Fibroblast of peridontal ligament (primary cell): ENCODE measurements around the gene MYRIP.

ENCODE experiments used
- DNase-seq: peaks from one replicate; pipeline ENCODE4 v3.0.0-alpha.2; 2010; ENCODE audit errors: extremely low read depth

The MYRIP gene

GRCh38 chr3:39905788-39906187 lies 96.4 kb downstream of the MYRIP start:
- DNase-seq = no peak

- DNase-seq = peak; percentile 41
Measured at GRCh38 chr3:39907981-39908380, 98.6 kb downstream of the MYRIP start.

- no peak for DNase-seq
Measured at GRCh38 chr3:39910135-39910534, 100.7 kb downstream of the MYRIP start.

- DNase-seq = peak; percentile 31
Measured at GRCh38 chr3:39910826-39911464, 101.5 kb downstream of the MYRIP start.

- DNase-seq = peak; percentile 72
Measured at GRCh38 chr3:39911465-39912309, 102.3 kb downstream of the MYRIP start.

GRCh38 chr3:39915027-39915426 lies 105.6 kb downstream of the MYRIP start:
- no peak for DNase-seq

GRCh38 chr3:39917065-39917773 lies 107.8 kb downstream of the MYRIP start:
- peak; percentile 23 for DNase-seq

GRCh38 chr3:39919281-39919680 lies 109.9 kb downstream of the MYRIP start:
- no peak for DNase-seq

GRCh38 chr3:39920271-39920670 lies 110.9 kb downstream of the MYRIP start:
- DNase-seq = peak; percentile 5

GRCh38 chr3:39927479-39927878 lies 118.1 kb downstream of the MYRIP start:
- no peak for DNase-seq

GRCh38 chr3:39933986-39934693 lies 124.7 kb downstream of the MYRIP start:
- DNase-seq = no peak

- DNase-seq = no peak
Measured at GRCh38 chr3:39934696-39935095, 125.3 kb downstream of the MYRIP start.

- DNase-seq = no peak
Measured at GRCh38 chr3:39935261-39935660, 125.9 kb downstream of the MYRIP start.

GRCh38 chr3:39936848-39937247 lies 127.4 kb downstream of the MYRIP start:
- no peak for DNase-seq

GRCh38 chr3:39937315-39937714 lies 127.9 kb downstream of the MYRIP start:
- DNase-seq = no peak

- DNase-seq = peak; percentile 8
Measured at GRCh38 chr3:39937874-39938273, 128.5 kb downstream of the MYRIP start.

- DNase-seq = no peak
Measured at GRCh38 chr3:39941931-39942330, 132.5 kb downstream of the MYRIP start.

GRCh38 chr3:39960515-39961191 lies 151.2 kb downstream of the MYRIP start:
- DNase-seq = peak; percentile 65

GRCh38 chr3:39961230-39961629 lies 151.8 kb downstream of the MYRIP start:
- DNase-seq = peak; percentile 8

- peak; percentile 65 for DNase-seq
Measured at GRCh38 chr3:39962581-39962980, 153.2 kb downstream of the MYRIP start.

GRCh38 chr3:39965461-39965860 lies 156.1 kb downstream of the MYRIP start:
- no peak for DNase-seq
